GM13977 (cell line): ENCODE data around the gene MSI2.

Experiments
- DNase-seq: peaks from one replicate; pipeline ENCODE4 v3.0.0; 2012; ENCODE audit warnings: low spot score
- in situ Hi-C: fragments of 300-500 bp; cut with MboI; formaldehyde crosslinking; loops from one replicate; pipeline ENCODE4 v1.12.0; 2022; ENCODE audit warnings: low sequenced_read_pairs, low pct_unique_long_range_greater_than_20kb, mixed read lengths, inconsistent platforms; ENCODE audit not compliant: unreplicated experiment
- TF ChIP-seq, protein P1 (sequence below): IDR thresholded peaks from 2 replicates; pipeline ENCODE4 v1.5.1; 2012; ENCODE audit warnings: mild to moderate bottlenecking, control low read depth; ENCODE audit not compliant: insufficient read depth; ENCODE audit errors: extremely low read depth, missing control alignments

Gene MSI2

DNA sequence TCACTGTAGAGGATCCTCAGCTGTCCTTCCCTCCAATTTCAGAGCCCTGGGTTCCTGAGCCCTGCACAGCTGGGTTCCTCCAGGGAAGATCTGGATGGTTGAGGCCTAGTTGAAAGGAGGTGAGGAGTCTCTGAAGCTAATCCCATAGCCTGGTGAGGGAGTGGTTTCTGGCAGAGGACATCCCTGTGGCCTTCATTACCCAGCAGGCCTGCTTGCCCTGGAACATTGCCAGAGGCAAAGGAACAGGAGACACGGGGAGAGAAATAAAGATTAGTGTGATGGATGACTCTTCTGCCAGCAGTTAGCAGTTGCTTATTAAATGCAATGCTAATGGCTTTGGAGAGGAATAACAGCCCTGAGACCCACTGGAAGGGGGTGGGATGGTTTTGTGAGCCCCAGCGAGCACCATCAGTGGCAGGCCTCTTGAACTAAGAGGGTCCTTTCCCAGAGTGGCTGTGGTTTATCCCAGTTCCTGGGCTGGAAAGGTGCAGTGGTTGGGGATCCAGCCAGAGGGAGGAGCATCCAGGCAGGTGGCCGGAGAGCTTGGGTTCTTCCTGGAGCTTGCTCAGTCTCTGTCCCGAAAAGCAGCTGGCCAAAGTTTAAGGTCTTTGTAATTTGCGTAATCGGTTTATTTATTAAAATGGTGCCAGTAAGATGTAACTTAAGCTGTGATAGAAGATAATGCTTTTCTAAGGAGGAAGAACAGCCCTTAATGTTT lies 279.1 kb downstream of the MSI2 start:
- TF ChIP-seq, protein P1, sequence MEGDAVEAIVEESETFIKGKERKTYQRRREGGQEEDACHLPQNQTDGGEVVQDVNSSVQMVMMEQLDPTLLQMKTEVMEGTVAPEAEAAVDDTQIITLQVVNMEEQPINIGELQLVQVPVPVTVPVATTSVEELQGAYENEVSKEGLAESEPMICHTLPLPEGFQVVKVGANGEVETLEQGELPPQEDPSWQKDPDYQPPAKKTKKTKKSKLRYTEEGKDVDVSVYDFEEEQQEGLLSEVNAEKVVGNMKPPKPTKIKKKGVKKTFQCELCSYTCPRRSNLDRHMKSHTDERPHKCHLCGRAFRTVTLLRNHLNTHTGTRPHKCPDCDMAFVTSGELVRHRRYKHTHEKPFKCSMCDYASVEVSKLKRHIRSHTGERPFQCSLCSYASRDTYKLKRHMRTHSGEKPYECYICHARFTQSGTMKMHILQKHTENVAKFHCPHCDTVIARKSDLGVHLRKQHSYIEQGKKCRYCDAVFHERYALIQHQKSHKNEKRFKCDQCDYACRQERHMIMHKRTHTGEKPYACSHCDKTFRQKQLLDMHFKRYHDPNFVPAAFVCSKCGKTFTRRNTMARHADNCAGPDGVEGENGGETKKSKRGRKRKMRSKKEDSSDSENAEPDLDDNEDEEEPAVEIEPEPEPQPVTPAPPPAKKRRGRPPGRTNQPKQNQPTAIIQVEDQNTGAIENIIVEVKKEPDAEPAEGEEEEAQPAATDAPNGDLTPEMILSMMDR: no peak
- no peak for DNase-seq
- in situ Hi-C loops: no loop called here

DNA sequence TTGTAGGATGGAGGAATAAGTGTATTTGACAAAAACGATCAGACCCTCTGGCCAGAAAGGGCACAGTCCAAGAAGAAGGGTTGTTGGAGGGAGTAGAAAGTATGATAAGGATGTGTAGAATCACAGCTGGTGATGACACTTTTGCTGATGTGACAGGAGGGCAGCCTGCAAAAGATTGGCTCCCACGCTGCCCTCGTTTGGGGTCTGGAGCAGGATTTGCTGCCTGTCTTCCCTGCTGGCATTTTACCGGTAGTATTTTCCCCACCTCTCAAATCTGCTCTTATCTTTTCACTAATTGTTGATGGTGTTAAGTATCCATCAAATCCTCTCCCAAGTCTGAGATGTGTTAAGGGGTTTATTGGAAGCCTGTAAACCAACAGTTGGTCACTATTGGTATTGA lies 280.0 kb downstream of the MSI2 start:
- DNase-seq: no peak
- TF ChIP-seq, protein P1: no peak
- in situ Hi-C loops: no loop called here

DNA sequence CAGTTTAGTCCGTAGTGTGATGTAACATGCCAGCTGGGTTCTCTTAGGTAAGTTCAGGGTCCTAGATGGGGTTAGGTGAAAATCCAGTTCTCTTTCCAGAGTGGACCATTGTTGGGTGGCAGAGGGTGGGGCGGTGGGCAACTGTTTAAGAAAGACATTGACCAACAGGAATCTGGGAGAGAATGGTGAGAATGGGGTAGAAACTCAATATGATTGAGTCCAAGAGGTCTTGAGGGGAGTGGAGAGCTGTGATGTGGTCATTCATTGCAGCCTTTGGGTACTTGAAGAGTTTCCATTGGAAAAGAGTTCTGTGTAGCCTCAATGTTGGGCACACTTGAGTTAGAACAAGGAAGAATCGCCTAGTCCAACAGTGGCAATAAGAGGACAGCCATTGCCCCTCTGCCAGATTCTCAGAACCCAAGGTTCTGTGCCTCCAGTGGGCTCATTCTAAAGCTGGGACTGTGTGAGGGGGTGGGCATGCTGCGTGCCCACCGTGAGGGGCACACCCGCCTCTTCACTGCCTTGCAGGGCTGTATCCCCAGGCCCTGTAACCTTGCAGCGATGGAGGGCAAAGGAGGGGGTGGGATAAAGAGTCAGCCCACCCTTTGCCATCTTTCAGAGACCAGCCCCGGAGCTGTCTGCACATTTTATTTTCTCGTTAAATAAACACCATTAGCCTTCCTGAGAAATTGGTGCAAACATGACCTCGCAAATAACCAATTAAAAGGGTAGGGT lies 280.6 kb downstream of the MSI2 start:
- TF ChIP-seq, protein P1: no peak
- DNase-seq: no peak
- in situ Hi-C loops: no loop called here

DNA sequence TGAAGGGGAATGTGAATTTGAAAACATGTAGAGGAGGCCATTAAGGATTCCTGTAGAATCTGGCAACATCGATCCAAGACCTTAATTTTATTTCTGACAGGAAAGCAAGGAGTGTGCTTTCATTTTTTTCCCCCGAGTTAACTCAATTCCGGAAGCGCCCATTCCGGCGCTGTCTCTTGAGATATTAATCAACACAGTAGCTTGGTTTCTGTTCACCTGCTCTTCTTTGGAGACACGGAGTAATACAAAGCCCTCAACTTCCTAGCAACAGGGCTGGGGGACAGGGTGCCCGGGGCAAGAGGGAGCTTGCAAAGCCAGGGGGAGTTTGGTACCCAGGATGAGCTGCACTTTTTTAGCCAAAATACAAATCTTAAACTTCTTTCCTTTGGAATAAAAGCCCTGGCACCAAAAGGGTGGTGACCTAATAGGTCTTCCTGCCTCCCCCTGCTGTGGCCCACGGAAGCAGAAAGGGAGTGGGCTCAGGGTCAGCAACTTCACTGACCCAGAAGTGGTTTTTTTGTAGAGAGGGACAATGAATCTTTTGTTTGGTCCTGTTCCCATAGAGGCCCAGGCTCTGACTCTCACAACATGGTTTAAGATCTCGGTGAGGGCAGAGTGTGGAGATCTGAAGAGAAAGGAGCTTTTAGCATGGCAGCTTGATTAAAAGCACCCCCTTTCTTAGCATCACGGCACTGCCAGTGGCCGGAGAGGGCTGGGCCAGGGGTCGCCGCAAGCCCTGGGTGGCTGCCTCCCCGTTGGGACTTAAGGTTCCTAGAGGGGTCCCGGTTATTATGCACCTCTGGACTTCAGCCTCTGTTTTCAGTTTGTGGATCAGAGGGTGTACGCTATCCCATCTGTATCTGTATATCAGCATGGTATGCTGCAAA lies 281.4 kb downstream of the MSI2 start:
- no peak for DNase-seq
- in situ Hi-C loops: no loop called here
- TF ChIP-seq, protein P1: no peak

DNA sequence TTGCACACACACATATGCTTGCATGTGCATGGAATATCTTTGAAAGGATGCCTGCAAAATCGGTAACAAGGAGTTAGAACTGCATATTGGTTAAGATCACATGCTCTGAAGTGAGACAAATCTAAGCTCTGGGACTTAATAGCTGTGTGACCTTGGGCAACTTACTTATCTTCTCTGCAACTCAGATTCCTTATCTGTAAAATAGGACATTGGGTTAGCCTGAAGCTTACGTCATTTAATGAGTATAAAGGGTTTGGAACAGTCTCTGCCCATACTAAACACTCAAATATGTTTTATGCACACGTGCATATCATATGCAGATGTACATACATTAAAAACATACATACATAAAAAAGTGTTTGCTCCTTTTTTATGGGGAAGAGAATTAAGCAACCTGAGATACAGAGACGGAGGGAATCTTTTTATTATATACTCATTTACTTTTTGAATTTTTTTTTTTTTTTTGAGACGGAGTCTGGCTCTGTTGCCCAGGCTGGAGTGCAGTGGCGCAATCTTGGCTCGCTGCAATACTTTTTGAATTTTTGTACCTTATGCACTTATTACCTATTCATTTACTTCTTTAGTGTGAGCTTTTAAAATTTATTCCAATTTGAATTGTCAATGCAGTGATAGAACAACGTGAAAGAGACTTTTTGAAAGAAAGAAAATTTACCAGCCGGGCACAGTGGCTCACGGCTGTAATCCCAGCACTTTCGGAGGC lies 282.6 kb downstream of the MSI2 start:
- DNase-seq: no peak
- TF ChIP-seq, protein P1: no peak
- in situ Hi-C loops: no loop called here
